ENCODE data around the gene JAKMIP1.

GRCh38 chr4:6189511-6189910 is 10.8 kb downstream of the JAKMIP1 start:
- no peak for TF ChIP-seq POLR2A (IDR thresholded peaks at IDR 0.05)
- TF ChIP-seq POLR2AphosphoS5 (IDR thresholded peaks at IDR 0.05): no peak

Measured in upper lobe of left lung (tissue), 4 donors.